Measurements from ENCODE around the gene API5.

- TF ChIP-seq POLR2A (IDR thresholded peaks at IDR 0.05) (no peak), CTCF (IDR thresholded peaks at IDR 0.05) (no peak), EP300 (IDR thresholded peaks at IDR 0.05) (no peak)
Measured at GRCh38 chr11:43289368-43289767, 22.4 kb upstream of the API5 start.
